HK-2 (cell line): Measurements from ENCODE around the gene FRMD3.

Source experiments
- DNase-seq: peaks from one replicate; pipeline ENCODE4 v3.0.0-alpha.2; 2018; ENCODE audit not compliant: unreplicated experiment

Gene FRMD3

DNA sequence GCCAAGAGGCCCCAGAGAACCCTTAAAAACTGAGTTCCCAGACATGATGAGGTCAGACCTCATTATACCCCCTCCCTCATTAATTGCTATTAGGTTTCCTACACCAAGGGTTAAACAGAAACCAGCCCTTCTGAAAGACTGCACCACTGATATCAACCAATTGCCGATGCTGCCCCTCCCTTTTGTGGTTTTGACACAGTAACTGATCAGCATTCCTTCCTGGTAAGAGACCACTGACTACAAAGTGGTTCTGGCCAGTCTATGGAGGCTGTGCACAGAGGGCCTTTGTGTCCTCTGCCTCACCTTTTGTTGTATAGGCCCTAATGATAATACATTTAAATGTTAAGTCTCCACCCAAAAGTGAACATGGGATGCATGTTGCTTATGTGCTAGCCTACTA is 201.5 kb downstream of the FRMD3 start:
- no peak for DNase-seq

GRCh38 chr9:83334320-83334719 is 203.9 kb downstream of the FRMD3 start:
- DNase-seq, result peak; percentile 79

DNA sequence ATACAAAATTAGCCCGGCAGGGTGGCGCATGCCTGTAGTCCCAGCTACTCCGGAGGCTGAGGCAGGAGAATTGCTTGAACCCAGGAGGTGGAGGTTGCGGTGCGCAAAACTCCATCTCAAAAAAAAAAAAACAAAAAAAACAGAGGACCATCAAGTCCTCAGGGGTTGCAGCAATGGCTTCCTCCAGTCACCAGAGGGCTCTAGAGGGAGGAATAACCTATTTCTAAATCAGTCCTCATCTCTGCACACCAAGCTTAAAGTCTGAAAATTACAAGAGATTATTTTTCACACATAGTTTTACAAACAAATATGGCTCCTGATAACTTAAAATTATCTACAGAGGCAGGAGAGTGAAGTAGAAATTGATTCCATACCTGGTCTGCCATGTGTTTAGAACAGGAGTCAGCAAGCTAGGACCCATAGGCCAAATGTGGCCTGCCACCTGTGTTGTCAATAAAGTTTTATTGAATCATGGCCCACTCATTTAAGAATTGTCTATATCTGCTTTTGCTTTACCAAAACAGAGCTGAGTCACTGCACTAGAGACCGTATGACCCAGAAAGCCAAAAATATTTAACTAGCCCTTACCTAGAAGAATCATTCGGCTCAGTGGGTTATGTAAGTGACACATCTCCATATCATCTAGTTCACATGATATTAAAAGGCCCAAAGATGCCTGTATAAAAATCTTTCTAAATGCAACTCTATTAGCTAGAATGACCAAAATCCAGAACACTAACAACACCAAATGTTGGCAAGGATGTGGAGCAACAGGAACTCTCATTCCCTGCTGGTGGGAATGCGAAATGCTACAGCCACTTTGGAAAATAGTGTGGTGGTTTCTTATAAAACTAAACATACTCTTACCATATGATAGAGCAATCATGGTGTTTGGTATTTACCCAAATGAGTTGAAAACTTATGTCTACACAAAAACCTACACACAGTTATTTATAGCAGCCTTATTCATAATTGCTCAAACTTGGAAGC is 207.7 kb downstream of the FRMD3 start:
- no peak for DNase-seq

DNA sequence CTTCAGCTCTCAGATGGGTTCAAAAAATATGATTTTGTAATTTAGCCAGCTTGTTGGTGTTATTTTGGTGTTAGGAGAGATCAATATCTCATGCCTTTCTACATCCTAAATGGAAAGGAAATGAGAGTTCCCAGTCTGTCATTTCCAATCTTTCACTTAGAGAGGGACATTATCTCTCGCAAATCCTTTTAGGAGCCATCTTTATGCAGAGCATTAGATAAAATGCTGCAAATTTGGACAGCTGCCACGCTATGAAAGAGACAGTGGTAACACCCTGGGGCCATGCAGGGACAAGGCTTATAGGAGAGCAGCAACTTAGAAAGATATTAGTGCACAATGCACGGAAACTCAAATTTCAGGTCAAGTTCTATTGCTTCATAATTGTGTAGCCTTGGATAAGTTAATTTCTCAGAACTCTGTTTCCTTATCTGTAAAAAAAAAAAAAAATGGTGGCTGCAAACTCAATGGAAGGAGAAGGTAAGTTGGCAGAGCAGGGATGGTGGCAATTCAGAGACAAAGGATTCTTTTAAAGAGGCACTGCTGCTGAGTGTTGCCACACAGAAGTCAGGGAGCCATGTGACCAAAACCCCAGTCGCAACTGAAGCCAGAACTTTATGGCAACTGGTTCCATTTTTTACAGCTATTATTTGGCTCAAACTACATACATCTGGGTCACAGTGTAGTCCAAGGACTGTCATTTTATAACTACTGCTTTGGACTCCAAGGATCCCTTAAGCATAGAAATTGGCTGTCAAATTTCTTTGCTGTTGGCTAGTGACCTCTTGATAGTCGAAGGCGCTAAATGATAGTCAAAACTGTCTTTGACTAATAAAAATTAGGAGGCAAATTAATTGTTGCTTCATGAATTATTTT is 210.2 kb downstream of the FRMD3 start:
- no peak for DNase-seq

- peak; percentile 17 for DNase-seq
These were observed 210.9 kb downstream of the FRMD3 start for GRCh38 chr9:83327323-83327722.

GRCh38 chr9:83323148-83323547 is 215.1 kb downstream of the FRMD3 start:
- no peak for DNase-seq

DNA sequence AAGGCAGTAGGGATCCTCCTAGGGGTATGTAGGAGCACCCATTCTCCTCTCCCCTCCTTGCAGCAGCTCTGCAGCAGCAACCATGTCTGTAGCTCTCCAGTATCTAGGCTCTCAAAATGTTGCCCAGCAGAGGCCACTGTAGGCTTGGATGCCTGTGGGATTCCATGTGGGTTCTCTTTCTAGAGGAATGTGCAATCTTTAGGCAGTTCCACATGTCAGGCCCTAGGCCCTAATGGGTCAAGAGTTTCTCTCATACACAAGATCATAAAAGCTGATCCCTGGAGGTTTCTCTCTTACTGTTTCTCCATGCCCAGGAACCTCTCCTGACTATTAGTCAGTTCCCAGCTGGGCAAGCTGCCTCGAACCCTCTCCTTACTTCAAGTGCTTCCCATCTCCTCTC is 215.8 kb downstream of the FRMD3 start:
- no peak for DNase-seq

- no peak for DNase-seq
These were observed 221.0 kb downstream of the FRMD3 start for GRCh38 chr9:83317244-83317643.

DNA sequence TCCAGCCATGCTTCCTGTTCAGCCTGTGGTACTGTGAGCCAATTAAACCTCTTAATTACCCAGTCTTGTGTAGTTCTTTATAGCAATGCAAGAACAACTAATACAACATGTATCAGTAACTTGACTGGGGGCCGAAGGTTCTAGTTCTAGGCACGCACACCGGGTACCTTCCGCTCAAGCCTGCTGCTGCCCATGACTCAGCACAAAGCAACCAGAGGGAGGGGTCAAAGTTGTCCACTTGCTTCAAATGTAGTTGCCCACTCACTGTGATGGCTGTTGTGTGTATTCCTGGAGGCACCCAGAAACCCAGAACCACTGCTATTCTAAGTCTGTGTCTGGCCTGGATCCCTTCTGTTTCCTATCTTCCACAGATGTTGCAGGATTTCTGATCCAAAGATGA is 222.6 kb downstream of the FRMD3 start:
- no peak for DNase-seq

DNA sequence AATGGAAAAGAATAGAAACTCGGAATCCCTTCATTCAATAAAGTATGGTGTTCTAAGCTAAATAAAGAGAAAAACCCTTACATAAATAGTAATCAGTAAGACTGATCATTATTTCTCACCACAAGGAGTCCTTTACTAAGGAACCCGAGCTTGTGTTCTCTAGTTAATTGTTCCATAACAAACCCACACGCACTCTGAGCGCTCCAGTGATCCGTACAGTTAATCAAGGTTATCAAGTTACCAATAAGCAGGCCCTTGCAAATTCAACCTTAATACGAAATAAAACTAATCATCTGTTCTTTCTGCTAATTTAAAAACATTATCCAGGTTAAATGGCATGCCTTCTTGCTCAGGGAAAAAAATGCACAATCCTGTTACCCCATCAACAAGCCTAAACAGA is 224.4 kb downstream of the FRMD3 start:
- no peak for DNase-seq

DNA sequence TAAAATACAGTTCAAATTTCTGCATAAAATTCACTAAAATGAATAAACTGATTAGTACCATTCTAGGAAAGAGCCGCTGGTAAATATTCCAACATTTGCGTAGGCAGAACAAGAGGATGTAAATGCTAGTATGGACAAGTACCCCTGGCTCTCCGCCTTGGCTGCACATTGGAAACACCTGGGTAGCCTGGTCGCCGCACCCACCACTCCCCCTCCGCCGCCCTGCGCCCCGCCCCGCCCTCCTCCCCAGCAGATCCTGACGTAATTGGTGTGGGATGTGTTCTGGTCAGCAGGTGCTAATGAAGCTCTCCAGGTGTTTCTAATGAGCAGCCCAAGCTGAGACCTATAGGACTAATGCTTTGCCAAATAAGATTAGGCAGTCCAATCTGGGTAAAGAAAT is 225.7 kb downstream of the FRMD3 start:
- no peak for DNase-seq

- DNase-seq, result no peak
These were observed 231.0 kb downstream of the FRMD3 start for GRCh38 chr9:83307066-83307724.

GRCh38 chr9:83304686-83305085 is 233.5 kb downstream of the FRMD3 start:
- no peak for DNase-seq

DNA sequence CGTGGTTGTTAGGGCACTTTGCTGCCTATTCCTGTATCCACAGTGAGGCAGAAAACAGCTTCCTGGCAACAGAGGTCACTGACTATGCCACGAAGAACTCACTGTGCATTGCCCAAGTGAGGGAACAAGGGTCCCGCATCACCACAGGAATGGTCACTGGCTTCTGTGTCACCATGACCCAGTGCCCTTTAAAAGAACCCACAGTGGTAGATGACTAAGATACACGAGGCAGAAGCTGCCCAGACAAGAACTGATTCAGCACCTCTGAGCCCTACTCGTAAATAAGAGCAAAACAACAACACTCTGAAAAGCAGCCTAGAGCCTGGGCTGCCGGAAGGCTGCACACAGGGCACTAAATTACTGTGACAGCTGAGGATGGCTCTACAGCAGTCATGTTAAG is 238.6 kb downstream of the FRMD3 start:
- DNase-seq, result peak; percentile 53

- no peak for DNase-seq
These were observed 239.1 kb downstream of the FRMD3 start for GRCh38 chr9:83299094-83299493.

DNA sequence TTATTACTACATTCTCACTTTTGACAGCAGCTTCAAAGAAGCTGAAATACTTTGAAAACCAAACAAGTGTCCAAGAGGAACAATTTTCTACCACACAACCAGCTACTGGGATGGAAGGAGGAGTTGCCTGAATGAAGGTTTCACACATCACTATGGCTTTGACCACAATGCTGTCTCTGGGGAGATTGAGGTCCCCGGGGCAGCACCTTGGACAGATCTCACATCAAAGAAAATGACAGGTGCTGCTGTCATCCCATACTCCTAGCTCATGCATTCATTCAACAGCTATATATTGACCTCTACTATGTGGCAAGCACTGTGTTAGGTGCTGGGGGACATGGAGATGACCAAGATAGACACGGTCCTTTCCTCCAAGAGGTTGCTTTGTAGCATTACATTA is 242.1 kb downstream of the FRMD3 start:
- DNase-seq, result no peak

DNA sequence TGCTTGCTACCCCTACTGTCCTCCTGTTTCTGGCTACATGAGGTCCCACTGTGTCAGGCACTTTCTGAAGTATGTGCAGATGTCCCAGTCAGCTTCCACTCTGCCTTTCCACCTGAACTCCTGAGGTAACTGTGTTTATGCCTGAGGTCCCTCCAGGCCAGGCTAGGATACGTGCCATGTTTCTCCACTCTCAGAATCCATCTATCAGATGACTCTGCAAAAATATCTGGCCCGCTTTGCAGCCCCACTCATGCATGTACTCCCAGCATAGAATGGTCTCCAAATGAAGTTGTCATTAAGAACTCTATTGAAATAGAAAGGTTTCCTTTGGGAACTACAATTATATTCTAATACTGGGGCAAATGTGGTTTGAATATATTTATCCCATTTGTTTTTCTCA is 243.4 kb downstream of the FRMD3 start:
- no peak for DNase-seq

DNA sequence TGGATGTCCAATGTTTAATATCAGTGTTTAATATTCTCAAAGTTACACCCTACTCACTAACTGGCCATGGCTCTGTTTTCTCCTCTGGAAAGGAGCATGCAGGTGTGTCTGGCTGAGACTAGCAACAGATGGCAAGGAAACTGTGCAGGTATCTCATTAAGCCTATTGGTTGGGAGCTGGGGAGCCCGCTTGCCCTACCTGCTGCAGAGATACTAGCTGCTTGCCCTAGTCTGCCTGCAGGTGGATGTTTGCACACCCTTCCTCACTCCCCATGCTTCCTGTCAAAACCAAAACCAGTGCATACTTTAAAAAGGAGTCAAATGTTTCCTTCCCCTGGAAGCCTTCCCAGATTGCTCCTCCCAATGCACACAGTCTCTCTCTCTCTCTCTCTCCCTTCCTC is 247.0 kb downstream of the FRMD3 start:
- DNase-seq, result no peak

DNA sequence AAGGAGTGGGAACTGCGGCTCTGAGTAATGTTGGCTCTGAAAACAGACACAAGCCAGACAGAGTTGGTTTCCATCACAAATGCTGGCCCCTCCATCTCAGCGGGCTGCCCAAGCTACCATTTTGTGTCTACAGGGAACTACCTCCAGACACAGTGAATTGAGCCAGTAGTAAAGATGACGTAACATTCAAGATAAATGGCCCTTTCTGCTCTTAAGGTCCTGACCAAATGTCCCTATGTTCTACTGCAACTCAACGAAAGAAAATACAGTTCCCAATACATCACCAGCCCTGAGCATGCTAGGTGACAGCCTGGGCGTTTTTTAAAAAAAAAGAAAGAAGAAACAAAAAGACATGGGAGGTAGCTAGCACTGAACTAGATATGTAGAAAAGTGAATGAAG is 247.5 kb downstream of the FRMD3 start:
- DNase-seq, result no peak

GRCh38 chr9:83287021-83287420 is 251.2 kb downstream of the FRMD3 start:
- DNase-seq, result no peak

- DNase-seq, result no peak
These were observed 252.6 kb downstream of the FRMD3 start for GRCh38 chr9:83285445-83286225.
